BE2C (cell line): ENCODE measurements around the gene SOX5.

Experiments used
- DNase-seq: peaks from one replicate; pipeline ENCODE4 v3.0.0-alpha.2; 2020
- H3K27me3 ChIP-seq: fragments of 250-450 bp; sonication (Bioruptor Pico); 2 replicates; pipeline ENCODE4 v1.5.1; 2020; ENCODE audit warnings: mild to moderate bottlenecking
- H3K36me3 ChIP-seq: fragments of 250-450 bp; sonication (Bioruptor Pico); 2 replicates; pipeline ENCODE4 v1.5.1; 2020; ENCODE audit warnings: mild to moderate bottlenecking
- H3K4me1 ChIP-seq: fragments of 250-450 bp; sonication (Bioruptor Pico); 2 replicates; pipeline ENCODE4 v1.5.1; 2020
- H3K4me3 ChIP-seq: 2 replicates; pipeline ENCODE4 v1.5.1; 2011; ENCODE audit warnings: low read depth, low read length
- H3K9me3 ChIP-seq: fragments of 250-450 bp; sonication (Bioruptor Pico); 2 replicates; pipeline ENCODE4 v1.5.1; 2020
- TF ChIP-seq, protein P1 (sequence below): IDR thresholded peaks from 2 replicates; pipeline ENCODE4 v1.5.1; 2012; ENCODE audit warnings: mild to moderate bottlenecking, low read depth, low read length

Gene SOX5

GRCh38 chr12:23564451-23565152 is 384.9 kb downstream of the SOX5 start:
- H3K27me3 ChIP-seq, result no peaks in the 10 kb centered on the region
- H3K36me3 ChIP-seq, result no peaks in the 10 kb centered on the region
- H3K9me3 ChIP-seq, result no peaks in the 10 kb centered on the region
- no peak for DNase-seq
- no peaks in the 10 kb centered on the region for H3K4me1 ChIP-seq
- H3K4me3 ChIP-seq, result no peak overlapping the region
- TF ChIP-seq, protein P1, sequence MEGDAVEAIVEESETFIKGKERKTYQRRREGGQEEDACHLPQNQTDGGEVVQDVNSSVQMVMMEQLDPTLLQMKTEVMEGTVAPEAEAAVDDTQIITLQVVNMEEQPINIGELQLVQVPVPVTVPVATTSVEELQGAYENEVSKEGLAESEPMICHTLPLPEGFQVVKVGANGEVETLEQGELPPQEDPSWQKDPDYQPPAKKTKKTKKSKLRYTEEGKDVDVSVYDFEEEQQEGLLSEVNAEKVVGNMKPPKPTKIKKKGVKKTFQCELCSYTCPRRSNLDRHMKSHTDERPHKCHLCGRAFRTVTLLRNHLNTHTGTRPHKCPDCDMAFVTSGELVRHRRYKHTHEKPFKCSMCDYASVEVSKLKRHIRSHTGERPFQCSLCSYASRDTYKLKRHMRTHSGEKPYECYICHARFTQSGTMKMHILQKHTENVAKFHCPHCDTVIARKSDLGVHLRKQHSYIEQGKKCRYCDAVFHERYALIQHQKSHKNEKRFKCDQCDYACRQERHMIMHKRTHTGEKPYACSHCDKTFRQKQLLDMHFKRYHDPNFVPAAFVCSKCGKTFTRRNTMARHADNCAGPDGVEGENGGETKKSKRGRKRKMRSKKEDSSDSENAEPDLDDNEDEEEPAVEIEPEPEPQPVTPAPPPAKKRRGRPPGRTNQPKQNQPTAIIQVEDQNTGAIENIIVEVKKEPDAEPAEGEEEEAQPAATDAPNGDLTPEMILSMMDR, result no peak

DNA sequence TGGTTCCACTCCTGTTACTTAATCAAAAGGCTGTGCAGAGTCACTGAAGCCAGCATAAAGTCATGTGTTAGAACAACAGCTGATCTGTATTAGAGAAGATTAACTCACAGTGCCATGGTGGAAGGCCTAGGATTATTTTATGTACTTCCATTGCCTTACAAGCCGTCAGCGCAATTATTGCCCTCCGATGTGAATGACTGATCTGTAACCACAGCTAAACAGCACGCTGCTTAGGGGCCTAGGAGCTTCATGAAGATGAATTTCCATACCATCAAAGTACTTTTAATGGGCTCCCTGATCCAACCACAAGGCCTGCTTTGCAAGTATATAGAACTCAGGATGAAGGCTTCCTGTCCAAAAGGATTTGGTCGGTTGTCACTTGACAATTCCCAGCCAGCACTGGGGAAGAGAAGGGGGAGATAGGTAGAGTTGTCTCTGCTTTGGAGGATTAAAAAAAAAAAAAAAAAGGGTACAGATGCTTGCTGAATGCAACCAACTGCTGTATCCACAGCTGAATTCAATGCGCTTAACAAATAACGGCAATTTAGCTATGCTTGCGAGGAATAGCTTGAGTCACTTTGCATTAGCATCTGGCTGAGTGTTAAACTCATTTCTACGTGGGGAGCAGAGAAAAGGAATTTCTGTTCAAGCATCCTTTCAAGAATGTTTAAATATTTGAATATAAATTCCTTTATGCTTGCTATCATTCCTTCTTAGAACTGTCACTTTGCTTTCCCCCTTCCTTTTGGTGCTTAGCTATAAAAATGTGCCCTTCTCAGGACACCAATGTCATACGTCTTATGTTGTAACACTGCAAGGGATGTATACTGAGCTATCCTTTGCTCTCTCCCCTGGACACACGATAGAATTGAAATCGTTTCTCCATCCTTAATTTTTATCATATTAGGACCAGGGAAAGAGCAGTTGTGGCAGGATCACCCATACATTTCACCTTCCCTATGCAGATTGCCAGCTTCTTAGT is 387.8 kb downstream of the SOX5 start:
- no peak for DNase-seq
- Histone ChIP-seq H3K27me3 (no peaks in the 10 kb centered on the region), H3K4me3 (no peak overlapping the region)

DNA sequence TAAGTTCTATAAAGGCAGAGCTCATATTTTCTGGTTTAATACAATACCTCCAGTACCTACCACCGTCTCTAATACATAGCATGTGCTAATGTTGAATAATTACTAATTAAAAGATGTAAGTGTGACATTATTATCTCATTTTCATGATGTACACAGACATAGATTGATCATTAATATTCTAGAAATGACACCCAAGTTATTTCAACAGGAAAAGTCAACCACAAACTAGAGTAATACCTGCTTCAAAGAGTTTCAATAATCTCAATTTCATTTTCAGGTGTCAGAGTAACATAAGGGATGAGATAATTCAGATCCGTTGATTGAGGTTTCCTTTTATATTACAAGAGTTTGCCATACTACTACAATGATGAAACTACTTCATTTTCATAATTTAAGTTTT is 388.9 kb downstream of the SOX5 start:
- TF ChIP-seq, protein P1, result no peak

More for the DNA sequence above, 387.8 kb downstream of the SOX5 start:
- TF ChIP-seq, protein P1, result no peak
- H3K4me1 ChIP-seq, result no peaks in the 10 kb centered on the region
- H3K36me3 ChIP-seq, result no peaks in the 10 kb centered on the region
- H3K9me3 ChIP-seq, result no peaks in the 10 kb centered on the region

GRCh38 chr12:23559268-23559753 is 390.2 kb downstream of the SOX5 start:
- Histone ChIP-seq H3K27me3 (no peaks in the 10 kb centered on the region), H3K4me1 (no peaks in the 10 kb centered on the region), H3K4me3 (no peak overlapping the region), H3K36me3 (no peaks in the 10 kb centered on the region), H3K9me3 (no peaks in the 10 kb centered on the region)
- no peak for DNase-seq
- TF ChIP-seq, protein P1, result no peak

More for the DNA sequence above, 388.9 kb downstream of the SOX5 start:
- Histone ChIP-seq H3K36me3 (no peaks in the 10 kb centered on the region), H3K27me3 (no peaks in the 10 kb centered on the region), H3K4me1 (no peaks in the 10 kb centered on the region), H3K4me3 (no peak overlapping the region), H3K9me3 (no peaks in the 10 kb centered on the region)
- DNase-seq, result no peak

DNA sequence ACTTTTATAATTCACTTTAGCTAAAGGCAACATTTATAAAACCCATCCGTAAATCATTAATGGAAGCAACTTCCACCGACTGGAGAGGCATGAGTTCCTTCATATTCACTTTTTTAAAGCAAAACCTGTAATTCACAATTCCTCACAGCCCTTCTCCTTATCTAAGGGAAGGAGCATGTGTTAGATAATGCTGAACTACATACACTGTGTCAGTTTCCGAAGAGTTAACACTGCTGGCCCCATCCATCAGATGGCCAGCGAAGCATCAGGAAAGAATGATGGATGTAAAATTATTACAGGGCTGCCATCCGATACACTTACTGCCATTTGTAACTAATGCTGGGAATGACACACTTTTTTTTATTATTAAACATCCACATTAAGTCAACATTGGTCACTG is 392.8 kb downstream of the SOX5 start:
- H3K36me3 ChIP-seq, result no peaks in the 10 kb centered on the region
- H3K9me3 ChIP-seq, result no peaks in the 10 kb centered on the region
- H3K4me3 ChIP-seq, result no peak overlapping the region
- TF ChIP-seq, protein P1, result no peak
- H3K27me3 ChIP-seq, result no peaks in the 10 kb centered on the region
- DNase-seq, result no peak
- H3K4me1 ChIP-seq, result no peaks in the 10 kb centered on the region
